Effector memory CD4-positive, alpha-beta T cell (primary cell): Measurements from ENCODE around the gene URB1.
"Not testable (repeated sequence)": the region's sequence is repeated elsewhere in the genome, so short reads cannot be mapped to it uniquely, and the experiment has no call there.

Experiments used
- DNase-seq, 3 donors: peaks; one replicate each; pipeline ENCODE4 v3.0.0-alpha.2; 2020
- H3K27ac ChIP-seq: 2 replicates; pipeline ENCODE4 v1.7.0; 2013; ENCODE audit warnings: mild to moderate bottlenecking, low read length, moderate library complexity; ENCODE audit not compliant: insufficient read depth, poor library complexity, severe bottlenecking
- H3K27me3 ChIP-seq: replicated peaks from 2 replicates; pipeline ENCODE4 v1.7.0; 2013; ENCODE audit warnings: mild to moderate bottlenecking, low read length; ENCODE audit not compliant: insufficient read depth, control insufficient read depth, poor library complexity, severe bottlenecking
- H3K36me3 ChIP-seq: 2 replicates; pipeline ENCODE4 v1.7.0; 2013; ENCODE audit warnings: mild to moderate bottlenecking, low read length, moderate library complexity; ENCODE audit not compliant: control insufficient read depth, insufficient read depth
- H3K4me1 ChIP-seq: 2 replicates; pipeline ENCODE4 v1.7.0; 2013; ENCODE audit warnings: low read length, mild to moderate bottlenecking; ENCODE audit not compliant: control insufficient read depth, insufficient read depth, poor library complexity, severe bottlenecking
- H3K4me3 ChIP-seq: 2 replicates; pipeline ENCODE4 v1.7.0; 2013; ENCODE audit warnings: low read length, low read depth, mild to moderate bottlenecking; ENCODE audit not compliant: insufficient read depth, poor library complexity, severe bottlenecking
- H3K9me3 ChIP-seq: 2 replicates; pipeline ENCODE4 v1.7.0; 2013; ENCODE audit warnings: mild to moderate bottlenecking, low read length, moderate library complexity; ENCODE audit not compliant: control insufficient read depth

The URB1 gene

DNA sequence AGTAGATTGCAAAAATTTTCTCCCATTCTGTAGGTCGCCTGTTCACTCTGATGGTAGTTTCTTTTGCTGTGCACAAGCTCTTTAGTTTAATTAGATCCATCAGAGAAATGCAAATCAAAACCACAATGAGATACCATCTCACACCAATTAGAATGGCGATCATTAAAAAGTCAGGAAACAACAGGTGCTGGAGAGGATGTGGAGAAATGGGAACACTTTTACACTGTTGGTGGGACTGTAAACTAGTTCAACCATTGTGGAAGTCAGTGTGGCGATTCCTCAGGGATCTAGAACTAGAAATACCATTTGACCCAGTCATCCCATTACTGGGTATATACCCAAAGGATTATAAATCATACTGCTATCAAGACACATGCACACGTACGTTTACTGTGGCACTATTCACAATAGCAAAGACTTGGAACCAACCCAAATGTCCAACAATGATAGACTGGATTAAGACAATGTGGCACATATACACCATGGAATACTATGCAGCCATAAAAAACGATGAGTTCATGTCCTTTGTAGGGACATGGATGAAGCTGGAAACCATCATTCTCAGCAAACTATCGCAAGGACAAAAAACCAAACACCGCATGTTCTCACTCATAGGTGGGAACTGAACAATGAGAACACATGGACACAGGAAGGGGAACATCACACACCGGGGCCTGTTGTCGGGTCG lies 2.1 kb downstream of the URB1 start:
- not testable (repeated sequence) for H3K27ac ChIP-seq, H3K36me3 ChIP-seq, H3K27me3 ChIP-seq, H3K9me3 ChIP-seq, H3K4me3 ChIP-seq, DNase-seq
- peaks cover 15% of the 10 kb centered on the region for H3K4me1 ChIP-seq

DNA sequence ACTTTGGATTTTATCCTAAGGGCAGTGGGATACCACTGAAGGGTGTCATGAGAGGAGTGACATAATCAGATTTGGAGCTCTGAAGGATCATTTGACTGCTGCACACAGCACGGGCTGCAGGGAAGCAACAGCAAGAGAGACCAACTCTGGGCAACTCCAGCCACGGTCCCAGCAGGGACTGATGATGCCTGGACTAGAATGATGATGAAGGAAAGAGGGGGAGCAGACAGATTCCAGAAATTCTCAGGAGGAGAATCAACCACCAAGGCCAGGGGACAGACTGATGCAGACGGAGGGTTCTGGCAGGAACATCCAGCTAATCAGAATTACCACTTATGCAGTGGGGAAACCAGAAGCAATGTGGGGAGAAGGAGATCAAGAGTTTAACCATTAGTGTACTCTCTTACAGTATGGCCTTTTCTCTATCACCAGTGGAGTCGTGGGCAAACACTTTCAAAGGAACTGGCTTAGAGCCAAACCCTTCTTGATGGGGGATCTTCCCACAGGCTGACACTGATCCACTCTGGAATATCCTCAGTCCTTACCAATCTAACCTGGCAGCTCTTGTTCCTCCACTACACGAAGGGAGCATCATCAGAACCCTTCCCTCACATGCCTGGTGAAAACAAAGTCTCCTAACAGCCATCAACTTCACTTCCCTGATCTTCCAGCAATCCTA lies 3.3 kb downstream of the URB1 start:
- H3K36me3 ChIP-seq, result peaks cover 4% of the 10 kb centered on the region
- no peak overlapping the region for H3K4me3 ChIP-seq
- H3K4me1 ChIP-seq, result peaks cover 15% of the 10 kb centered on the region
- H3K27ac ChIP-seq, result no peak overlapping the region
- no peaks in the 10 kb centered on the region for H3K9me3 ChIP-seq
- no peaks in the 10 kb centered on the region for H3K27me3 ChIP-seq
- DNase-seq, result no peak

DNA sequence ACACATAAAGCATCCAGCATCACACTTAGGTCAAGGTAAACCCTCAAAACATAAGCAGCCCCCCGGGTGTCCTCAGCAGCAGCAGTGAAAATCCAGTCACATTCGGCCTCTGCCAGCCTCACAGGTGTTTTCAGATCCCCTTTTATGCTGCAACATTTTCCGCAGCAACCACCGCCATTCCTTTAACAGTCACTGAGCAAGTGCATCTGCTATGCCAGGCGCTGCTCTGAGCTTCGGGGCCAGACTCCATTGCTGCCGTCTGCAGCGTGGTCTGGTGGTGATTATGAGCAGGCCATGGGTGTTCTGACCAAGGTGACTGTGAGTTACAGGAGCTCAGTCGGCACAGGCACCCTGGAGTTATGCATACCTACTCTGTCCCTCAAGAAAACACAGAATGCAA lies 4.5 kb downstream of the URB1 start:
- H3K27ac ChIP-seq, result no peak overlapping the region
- H3K36me3 ChIP-seq, result peaks cover 14% of the 10 kb centered on the region
- no peak for DNase-seq
- no peak overlapping the region for H3K4me3 ChIP-seq
- peaks cover 13% of the 10 kb centered on the region for H3K4me1 ChIP-seq
- H3K27me3 ChIP-seq, result no peaks in the 10 kb centered on the region
- H3K9me3 ChIP-seq, result no peaks in the 10 kb centered on the region

DNA sequence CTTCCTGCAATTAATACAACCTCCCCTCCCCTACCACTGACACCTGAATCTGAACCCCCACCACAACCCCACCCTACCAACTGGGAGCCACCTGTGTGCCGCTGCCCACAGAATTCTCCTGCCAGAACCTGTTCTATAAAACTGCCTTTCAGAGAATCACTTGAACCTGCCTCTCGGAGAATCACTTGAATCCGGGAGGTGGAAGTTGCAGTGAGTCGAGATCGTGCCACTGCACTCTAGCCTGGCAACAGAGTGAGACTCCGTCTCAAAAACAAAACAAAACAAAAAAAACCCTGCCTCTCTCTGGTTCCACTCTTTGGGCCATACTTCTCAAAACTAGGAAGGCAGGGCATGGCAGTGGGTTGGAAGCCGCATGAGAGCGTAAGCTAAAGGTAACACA lies 5.7 kb downstream of the URB1 start:
- H3K9me3 ChIP-seq, result no peaks in the 10 kb centered on the region
- peaks cover 3% of the 10 kb centered on the region for H3K4me1 ChIP-seq
- no peak overlapping the region for H3K4me3 ChIP-seq
- DNase-seq, result no peak
- H3K36me3 ChIP-seq, result peaks cover 25% of the 10 kb centered on the region
- H3K27me3 ChIP-seq, result no peaks in the 10 kb centered on the region
- H3K27ac ChIP-seq, result no peak overlapping the region

DNA sequence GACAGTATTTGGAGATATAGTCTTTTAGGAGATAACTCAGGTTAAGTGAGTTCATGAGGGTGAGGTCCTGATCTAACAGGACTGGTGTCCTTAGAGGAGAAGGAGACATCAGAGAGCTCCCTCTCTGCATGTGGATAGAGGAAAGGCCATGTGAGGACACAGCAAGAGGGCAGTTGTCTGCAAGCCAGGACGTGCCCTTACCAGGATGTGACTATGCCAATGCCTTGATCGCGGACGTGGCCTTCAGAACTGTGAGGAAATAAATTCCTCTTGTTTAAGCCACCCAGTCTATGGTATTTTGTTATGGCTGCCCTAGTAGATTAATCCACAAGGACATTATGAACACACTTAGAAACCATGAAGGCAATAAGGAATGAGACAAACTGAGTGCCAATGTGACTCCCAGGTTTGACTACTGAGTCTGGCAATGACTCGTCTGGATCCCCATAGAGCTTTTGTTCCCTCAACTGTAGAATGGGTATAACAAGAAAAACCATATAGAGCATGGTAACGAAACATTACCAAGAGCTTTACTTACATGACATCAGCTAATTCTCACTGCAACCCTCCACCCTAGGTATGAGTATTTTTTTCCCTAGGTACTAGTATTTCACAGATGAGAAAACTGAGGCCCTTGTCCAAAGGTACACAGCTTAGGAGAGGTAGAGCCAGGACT lies 6.5 kb downstream of the URB1 start:
- Histone ChIP-seq H3K4me3 (no peak overlapping the region), H3K27me3 (no peaks in the 10 kb centered on the region), H3K27ac (no peak overlapping the region), H3K4me1 (no peaks in the 10 kb centered on the region), H3K9me3 (no peaks in the 10 kb centered on the region), H3K36me3 (peaks cover 30% of the 10 kb centered on the region)
- DNase-seq, result no peak

DNA sequence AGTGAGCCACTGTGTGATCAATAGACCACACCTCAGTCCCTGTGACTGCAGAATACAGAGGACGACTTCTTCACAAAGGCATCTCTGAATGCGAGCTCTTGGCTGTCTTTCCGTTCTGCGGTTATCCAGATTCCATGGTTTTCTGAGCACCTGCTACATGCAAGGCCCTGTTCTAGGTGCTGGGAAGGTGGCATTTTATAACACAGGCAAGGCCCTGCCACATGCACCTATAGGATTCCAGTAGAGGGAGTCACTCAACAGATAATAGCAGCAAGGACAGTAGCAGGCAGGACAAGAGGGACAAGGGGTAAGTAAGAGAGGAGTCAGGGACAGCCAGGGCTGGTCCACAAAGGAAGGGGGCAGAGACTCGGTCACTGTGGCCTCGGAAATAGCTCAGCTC lies 9.0 kb downstream of the URB1 start:
- H3K27me3 ChIP-seq, result no peaks in the 10 kb centered on the region
- H3K9me3 ChIP-seq, result no peaks in the 10 kb centered on the region
- no peak for DNase-seq
- no peak overlapping the region for H3K4me3 ChIP-seq
- H3K36me3 ChIP-seq, result peaks cover 39% of the 10 kb centered on the region
- H3K4me1 ChIP-seq, result no peaks in the 10 kb centered on the region
- H3K27ac ChIP-seq, result no peak overlapping the region

DNA sequence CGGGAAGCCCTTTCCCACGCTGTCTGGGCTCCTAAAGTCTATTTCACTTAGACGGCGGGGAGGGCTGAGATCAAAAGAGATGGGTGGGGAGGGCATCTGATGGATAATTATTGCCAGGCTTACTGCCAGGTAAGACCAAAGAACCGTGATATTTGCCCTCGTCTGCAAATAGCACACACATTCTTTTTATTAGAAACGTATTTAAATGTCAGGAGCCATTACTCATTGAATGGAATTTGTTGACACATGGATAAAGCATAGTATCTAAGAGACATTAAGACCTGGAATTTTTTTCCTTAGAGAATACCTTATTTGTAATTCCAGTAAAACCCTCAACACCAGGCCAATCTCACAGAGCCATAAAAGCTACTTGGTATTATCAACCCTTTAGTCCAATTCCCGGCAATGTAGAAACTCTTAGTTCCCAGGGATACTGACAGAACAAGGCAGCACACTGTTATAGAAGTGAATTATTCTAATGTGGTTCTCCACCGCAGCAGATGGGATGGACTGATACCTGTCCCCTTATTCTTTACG lies 10.6 kb downstream of the URB1 start:
- DNase-seq, result no peak
- Histone ChIP-seq H3K9me3 (no peaks in the 10 kb centered on the region), H3K36me3 (peaks cover 52% of the 10 kb centered on the region), H3K4me1 (no peaks in the 10 kb centered on the region), H3K4me3 (no peak overlapping the region), H3K27me3 (no peaks in the 10 kb centered on the region), H3K27ac (no peak overlapping the region)

DNA sequence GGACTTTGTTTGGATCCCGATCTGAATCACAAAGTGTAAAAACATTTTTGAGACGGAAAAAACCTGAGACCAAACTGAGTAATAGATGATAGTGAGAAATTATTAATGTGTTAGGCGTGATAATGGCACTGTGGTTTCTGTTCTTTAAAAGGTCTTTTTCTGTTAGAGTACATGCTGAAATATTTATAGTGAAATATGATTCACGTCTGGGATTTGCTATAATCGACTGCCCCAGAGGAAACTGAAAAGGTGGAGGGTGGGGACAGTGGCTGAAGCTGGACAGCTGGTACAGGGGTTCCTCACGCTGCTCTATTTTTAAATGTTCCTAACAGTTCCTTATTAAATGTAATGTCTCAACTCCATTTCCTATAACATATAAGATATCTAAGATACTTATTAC lies 11.2 kb downstream of the URB1 start:
- Histone ChIP-seq H3K27ac (no peak overlapping the region), H3K9me3 (no peaks in the 10 kb centered on the region), H3K36me3 (peaks cover 58% of the 10 kb centered on the region), H3K4me3 (no peak overlapping the region), H3K27me3 (no peaks in the 10 kb centered on the region), H3K4me1 (no peaks in the 10 kb centered on the region)
- DNase-seq, result no peak

DNA sequence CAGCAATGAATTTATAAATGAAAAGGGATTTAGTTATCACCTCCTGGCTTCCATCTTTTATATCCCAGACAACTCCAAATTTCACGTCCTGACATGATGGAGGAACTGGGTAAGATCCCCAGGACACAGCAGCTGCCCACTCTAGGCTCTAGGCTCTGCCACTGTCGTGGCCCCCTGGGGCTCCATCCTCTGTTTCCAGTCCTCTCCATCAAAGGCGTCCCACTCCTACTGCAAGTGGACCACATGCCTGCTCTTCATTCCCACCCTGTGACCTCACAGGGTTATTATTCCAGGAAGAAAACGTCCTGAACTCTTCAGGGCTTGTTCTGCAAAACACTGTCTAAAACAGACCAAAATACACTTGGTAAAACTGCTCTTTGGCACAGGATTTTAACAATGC lies 11.9 kb downstream of the URB1 start:
- H3K27me3 ChIP-seq, result no peaks in the 10 kb centered on the region
- DNase-seq, result no peak
- H3K4me1 ChIP-seq, result no peaks in the 10 kb centered on the region
- H3K36me3 ChIP-seq, result peaks cover 60% of the 10 kb centered on the region
- no peaks in the 10 kb centered on the region for H3K9me3 ChIP-seq
- no peak overlapping the region for H3K27ac ChIP-seq
- no peak overlapping the region for H3K4me3 ChIP-seq

DNA sequence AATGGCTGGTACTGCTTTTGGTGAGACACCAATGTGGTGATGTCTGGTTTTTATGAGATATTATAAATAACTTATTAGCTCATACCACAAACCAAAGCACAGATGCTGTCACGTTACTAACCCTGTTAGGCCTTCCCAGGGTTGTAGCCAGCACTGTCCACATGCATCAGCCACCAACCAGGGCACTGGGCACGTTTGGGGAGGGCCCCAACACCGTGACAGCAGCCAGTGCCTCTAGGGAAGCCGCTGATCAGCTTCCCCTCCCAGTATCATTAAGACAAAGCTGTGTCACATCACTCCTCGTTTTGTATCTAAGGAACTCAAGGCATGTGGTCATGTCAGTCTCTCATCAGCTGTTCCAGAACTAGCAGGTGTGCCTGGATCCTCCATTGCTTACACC lies 13.9 kb downstream of the URB1 start:
- peaks cover 67% of the 10 kb centered on the region for H3K36me3 ChIP-seq
- no peak for DNase-seq
- H3K27me3 ChIP-seq, result no peaks in the 10 kb centered on the region
- no peak overlapping the region for H3K4me3 ChIP-seq
- no peaks in the 10 kb centered on the region for H3K4me1 ChIP-seq
- H3K9me3 ChIP-seq, result no peaks in the 10 kb centered on the region
- H3K27ac ChIP-seq, result no peak overlapping the region
